ENCODE results near the gene TOPAZ1.

Gene TOPAZ1

GRCh38 chr3:44265815-44266214 is 24.1 kb downstream of the TOPAZ1 start:
- no peak for TF ChIP-seq CTCF (IDR thresholded peaks at IDR 0.05; ENCODE audit: borderline replicate concordance, insufficient read depth, low read depth, low read length)

GRCh38 chr3:44272191-44272590 is 30.5 kb downstream of the TOPAZ1 start:
- H3K4me3 ChIP-seq (ENCODE audit: low read depth, low read length), result no peak overlapping the region
- TF ChIP-seq CTCF (IDR thresholded peaks at IDR 0.05; ENCODE audit: borderline replicate concordance, insufficient read depth, low read depth, low read length), result no peak

More at GRCh38 chr3:44265815-44266214, 24.1 kb downstream of the TOPAZ1 start:
- H3K4me3 ChIP-seq (ENCODE audit: low read depth, low read length), result no peak overlapping the region

- H3K4me3 ChIP-seq (ENCODE audit: low read depth, low read length), result no peak overlapping the region
- TF ChIP-seq CTCF (IDR thresholded peaks at IDR 0.05; ENCODE audit: borderline replicate concordance, insufficient read depth, low read depth, low read length), result no peak
Measured at GRCh38 chr3:44277925-44278324, 36.2 kb downstream of the TOPAZ1 start.

- TF ChIP-seq CTCF (IDR thresholded peaks at IDR 0.05; ENCODE audit: borderline replicate concordance, insufficient read depth, low read depth, low read length), result no peak
- H3K4me3 ChIP-seq (ENCODE audit: low read depth, low read length), result no peak overlapping the region
Measured at GRCh38 chr3:44280077-44280476, 38.4 kb downstream of the TOPAZ1 start.

- H3K4me3 ChIP-seq (ENCODE audit: low read depth, low read length), result no peak overlapping the region
- TF ChIP-seq CTCF (IDR thresholded peaks at IDR 0.05; ENCODE audit: borderline replicate concordance, insufficient read depth, low read depth, low read length), result no peak
Measured at GRCh38 chr3:44280631-44281030, 38.9 kb downstream of the TOPAZ1 start.

GRCh38 chr3:44284949-44285348 is 43.3 kb downstream of the TOPAZ1 start:
- TF ChIP-seq CTCF (IDR thresholded peaks at IDR 0.05; ENCODE audit: borderline replicate concordance, insufficient read depth, low read depth, low read length), result no peak
- no peak overlapping the region for H3K4me3 ChIP-seq (ENCODE audit: low read depth, low read length)

- no peak for TF ChIP-seq CTCF (IDR thresholded peaks at IDR 0.05; ENCODE audit: borderline replicate concordance, insufficient read depth, low read depth, low read length)
- H3K4me3 ChIP-seq (ENCODE audit: low read depth, low read length), result no peak overlapping the region
Measured at GRCh38 chr3:44289882-44290462, 48.3 kb downstream of the TOPAZ1 start.
